Panc1 (cell line): ENCODE results near the gene STK24.

Experiments
- CTCF ChIP-seq: fragments of 450-650 bp; IDR thresholded peaks from 2 replicates; pipeline ENCODE4 v1.5.1; 2017; ENCODE audit warnings: mild to moderate bottlenecking
- POLR2AphosphoS5 ChIP-seq: IDR thresholded peaks from 2 replicates; pipeline ENCODE4 v1.6.1; 2012; ENCODE audit warnings: mild to moderate bottlenecking, low read depth, low read length, moderate library complexity
- REST ChIP-seq, 2 experiments: IDR thresholded peaks; 2 replicates each; pipeline ENCODE4 v1.6.1; 2011 to 2012; ENCODE audit warnings: low read depth in 2 of 2, control low read depth in 1 of 2, low read length in 1 of 2, mild to moderate bottlenecking in 1 of 2, moderate library complexity in 1 of 2; ENCODE audit not compliant: insufficient read depth in 1 of 2
- SIN3A ChIP-seq: IDR thresholded peaks from 2 replicates; pipeline ENCODE4 v1.6.1; 2012; ENCODE audit warnings: low read depth, mild to moderate bottlenecking, low read length, moderate library complexity, borderline replicate concordance; ENCODE audit not compliant: insufficient read depth

- no peak for TF ChIP-seq REST (IDR thresholded peaks at IDR 0.05; ENCODE audit: insufficient read depth in 1 of 2, low read depth in 2 of 2, low read length in 1 of 2)
- TF ChIP-seq CTCF: no peak
- TF ChIP-seq SIN3A: no peak
- no peak for TF ChIP-seq POLR2AphosphoS5
Measured at GRCh38 chr13:98508280-98508679, 68.6 kb downstream of the STK24 start.
